ENCODE data around the gene ZNF354C. TPM values are rescaled to one million over a fixed set of nuclear protein-coding genes. Genes with fewer than 3 reads are reported as not detected.

Gene ZNF354C
- total and polyA plus RNA-seq, 2 of the 4 experiments (the other 2 are of a cell fraction) = 1.9 to 5.6 TPM

DNA sequence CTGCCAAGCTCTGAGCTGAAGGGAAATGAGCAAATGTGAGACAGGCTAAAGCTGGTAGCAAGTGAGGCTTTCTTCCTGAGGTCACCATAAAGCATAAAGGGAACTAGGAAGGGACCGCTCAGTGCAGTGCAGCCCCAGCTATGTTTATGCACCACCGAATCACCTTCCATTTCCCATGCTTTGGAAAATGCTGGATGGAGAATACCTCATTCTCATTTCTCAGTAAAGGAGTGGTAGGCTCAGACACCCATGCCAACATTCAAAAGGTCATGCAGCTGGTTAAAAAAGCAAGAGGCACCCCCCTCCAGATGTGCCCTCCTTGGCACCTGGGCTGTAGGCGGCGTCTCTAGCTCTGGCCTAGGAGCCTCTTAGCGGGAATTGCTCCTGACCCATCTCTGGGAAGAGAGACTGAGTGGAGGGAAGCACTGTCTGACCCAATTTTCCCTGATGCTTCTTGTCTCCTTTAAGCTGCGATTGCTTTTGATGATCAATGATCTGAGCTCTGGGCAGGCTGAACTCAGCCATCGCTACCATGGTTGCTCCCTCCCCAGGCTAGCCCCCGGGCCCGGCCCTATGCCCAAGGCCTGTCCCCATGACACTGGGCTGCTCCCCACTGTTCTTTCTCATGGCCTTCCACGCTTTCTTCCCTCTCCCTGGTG, 58.7 kb downstream of the ZNF354C start:
- ChIA-PET CTCF (no interaction called here), POLR2A (ENCODE audit: unreplicated experiment) (no interaction called here)
- Histone ChIP-seq H2AFZ (replicated peaks; ENCODE audit: low read length, poor library complexity) (no peak overlapping the region), H3K4me2 (ENCODE audit: low read depth, low read length) (no peak overlapping the region), H3K18ac (ENCODE audit: low read depth, low read length) (no peak overlapping the region), H3K9me1 (ENCODE audit: insufficient read depth, low read length) (no peaks in the 10 kb centered on the region), H4K20me1 (ENCODE audit: insufficient read depth, low read length) (no peaks in the 10 kb centered on the region), H2BK120ac (ENCODE audit: low read depth, low read length) (no peak overlapping the region), H3K36me3 (ENCODE audit: control insufficient read depth, insufficient read depth, low read length) (peaks cover 19% of the 10 kb centered on the region), H3K4me3 (ENCODE audit: insufficient read depth, low read depth, low read length) (no peak overlapping the region), H3K23ac (ENCODE audit: low read depth, low read length) (no peak overlapping the region), H2BK20ac (ENCODE audit: low read depth, low read length) (no peak overlapping the region), H3K56ac (ENCODE audit: extremely low read depth, insufficient read depth, low read length) (no peak overlapping the region), H2BK15ac (ENCODE audit: low read depth, low read length) (no peak overlapping the region), H4K8ac (ENCODE audit: low read depth in 2 of 2, low read length in 2 of 2) (no peak overlapping the region), H3K14ac (replicated peaks; ENCODE audit: low read depth, low read length) (no peak overlapping the region), H3K79me1 (ENCODE audit: low read depth in 1 of 2, low read length in 2 of 2) (no peaks in the 10 kb centered on the region), H3K27me3 (ENCODE audit: control insufficient read depth, insufficient read depth, low read length) (no peaks in the 10 kb centered on the region), H2BK5ac (ENCODE audit: low read depth, low read length, poor library complexity, severe bottlenecking) (no peak overlapping the region), H3K9ac (ENCODE audit: low read depth, low read length) (no peak overlapping the region), H2AK5ac (ENCODE audit: low read depth, low read length) (no peak overlapping the region), H4K91ac (ENCODE audit: insufficient read depth, low read depth, low read length) (no peak overlapping the region), H3K9me3 (ENCODE audit: control insufficient read depth, insufficient read depth, low read length) (peaks cover 17% of the 10 kb centered on the region), H3K4ac (ENCODE audit: low read depth, low read length) (no peak overlapping the region), H2AK9ac (replicated peaks; ENCODE audit: low read depth, low read length, poor library complexity) (no peak overlapping the region), H3K27ac (ENCODE audit: insufficient read depth, low read length) (no peak overlapping the region), H3K4me1 (ENCODE audit: control insufficient read depth, insufficient read depth, low read length) (no peaks in the 10 kb centered on the region), H4K5ac (ENCODE audit: low read depth, low read length) (no peak overlapping the region)
- in situ Hi-C loops (cut with MboI; ENCODE audit: low sequenced_read_pairs) (no loop called here), dilution Hi-C loops (cut with HindIII; ENCODE audit: low sequenced_read_pairs, unreplicated experiment) (no loop called here), intact Hi-C loops (cut with micrococcal nuclease) (no loop called here)
- DNase-seq = no peak
- no peak for ATAC-seq (ENCODE audit: low read depth)
- WGBS, 2 experiments (ENCODE audit: extremely low coverage in 2 of 2, insufficient read length in 1 of 2) = no CpG with 5 or more reads among the region's 10 CpGs
- TF ChIP-seq RFX5 (IDR thresholded peaks at IDR 0.05; ENCODE audit: low read depth, low read length) = no peak
- TF ChIP-seq RCOR1 (IDR thresholded peaks at IDR 0.05; ENCODE audit: insufficient replicate concordance, low read length) = no peak
- TF ChIP-seq POLR2A (IDR thresholded peaks at IDR 0.05; ENCODE audit: low read depth, low read length) = no peak
- TF ChIP-seq MXI1 (IDR thresholded peaks at IDR 0.05; ENCODE audit: borderline replicate concordance, low read depth, low read length) = no peak
- TF ChIP-seq SMC3 (IDR thresholded peaks at IDR 0.05; ENCODE audit: low read depth, low read length) = no peak
- TF ChIP-seq RAD21 (IDR thresholded peaks at IDR 0.05; ENCODE audit: low read length) = no peak
- TF ChIP-seq NFE2L2 (IDR thresholded peaks at IDR 0.05; ENCODE audit: low read depth, low read length) = no peak
- no peak for TF ChIP-seq FOS (IDR thresholded peaks at IDR 0.05; ENCODE audit: low read depth, low read length)
- no peak for TF ChIP-seq BHLHE40 (IDR thresholded peaks at IDR 0.05; ENCODE audit: low read depth, low read length)
- no peak for TF ChIP-seq MAFK (IDR thresholded peaks at IDR 0.05; ENCODE audit: low read depth, low read length)
- no peak for TF ChIP-seq CEBPB (IDR thresholded peaks at IDR 0.05; ENCODE audit: low read depth, low read length)
- TF ChIP-seq, protein P1, sequence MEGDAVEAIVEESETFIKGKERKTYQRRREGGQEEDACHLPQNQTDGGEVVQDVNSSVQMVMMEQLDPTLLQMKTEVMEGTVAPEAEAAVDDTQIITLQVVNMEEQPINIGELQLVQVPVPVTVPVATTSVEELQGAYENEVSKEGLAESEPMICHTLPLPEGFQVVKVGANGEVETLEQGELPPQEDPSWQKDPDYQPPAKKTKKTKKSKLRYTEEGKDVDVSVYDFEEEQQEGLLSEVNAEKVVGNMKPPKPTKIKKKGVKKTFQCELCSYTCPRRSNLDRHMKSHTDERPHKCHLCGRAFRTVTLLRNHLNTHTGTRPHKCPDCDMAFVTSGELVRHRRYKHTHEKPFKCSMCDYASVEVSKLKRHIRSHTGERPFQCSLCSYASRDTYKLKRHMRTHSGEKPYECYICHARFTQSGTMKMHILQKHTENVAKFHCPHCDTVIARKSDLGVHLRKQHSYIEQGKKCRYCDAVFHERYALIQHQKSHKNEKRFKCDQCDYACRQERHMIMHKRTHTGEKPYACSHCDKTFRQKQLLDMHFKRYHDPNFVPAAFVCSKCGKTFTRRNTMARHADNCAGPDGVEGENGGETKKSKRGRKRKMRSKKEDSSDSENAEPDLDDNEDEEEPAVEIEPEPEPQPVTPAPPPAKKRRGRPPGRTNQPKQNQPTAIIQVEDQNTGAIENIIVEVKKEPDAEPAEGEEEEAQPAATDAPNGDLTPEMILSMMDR (conservative IDR thresholded peaks at IDR 0.05; ENCODE audit: low read depth, low read length) = no peak
- TF ChIP-seq CHD1 (IDR thresholded peaks at IDR 0.05; ENCODE audit: low read depth, low read length) = no peak
- BruUV-seq (replicated peaks) = no TSS peak
